GM12878 (cell line): ENCODE measurements around the gene PTPN2. TPM values are rescaled to one million over a fixed set of nuclear protein-coding genes. Genes with fewer than 3 reads are reported as not detected.

Experiments
- ATAC-seq: fragments of 200-7000 bp; cut with Tn5 transposase; 3 replicates; pipeline ENCODE4 v1.9.1; 2020; ENCODE audit warnings: mild to moderate bottlenecking, moderate library complexity
- BruUV-seq: library from RNA; stranded (reverse); fragments of 400-500 nt; replicated peaks from 2 replicates; lab custom pipeline; 2021; lab: Mats Ljungman, UMichigan
- CTCF ChIA-PET: fragments of 300-600 bp; sonication (Branson Sonifier 250); formaldehyde crosslinking; extraction: SDS; loops from one replicate; lab custom pipeline; 2021; ENCODE audit warnings: inconsistent platforms; lab: Yijun Ruan, JAX
- POLR2A ChIA-PET: fragments of 350-600 bp; formaldehyde crosslinking; extraction: SDS; loops from one replicate; lab custom pipeline; 2021; ENCODE audit warnings: inconsistent platforms; lab: Charles Lee
- RAD21 ChIA-PET: fragments of 300-600 bp; sonication (Branson Sonifier 250); formaldehyde crosslinking; loops from one replicate; lab custom pipeline; 2023; ENCODE audit warnings: antibody characterized with exemption; ENCODE audit not compliant: unreplicated experiment; lab: Charles Lee
- SMC1A ChIA-PET: fragments of 300-600 bp; sonication (Branson Sonifier 250); formaldehyde crosslinking; loops from one replicate; lab custom pipeline; 2023; ENCODE audit not compliant: unreplicated experiment, uncharacterized antibody; lab: Charles Lee
- DNase-seq: peaks from one replicate; pipeline ENCODE4 v3.0.0-alpha.2; 2011; ENCODE audit warnings: low read depth, low spot score
- FAIRE-seq: peaks from 3 replicates; lab custom pipeline; 2011; peaks lifted over from hg19 to GRCh38; lab: Jason Lieb, UNC
- H2AFZ ChIP-seq: 2 replicates; pipeline ENCODE4 v1.6.0; 2011; ENCODE audit warnings: low read depth, low read length, control low read depth; ENCODE audit not compliant: control insufficient read depth
- H3K27ac ChIP-seq: 2 replicates; pipeline ENCODE4 v1.5.1; 2011; ENCODE audit warnings: control low read depth; ENCODE audit not compliant: control insufficient read depth, insufficient read depth
- H3K27me3 ChIP-seq, 2 experiments: replicated peaks in 1 of 2; 2 replicates each; pipeline versions ENCODE4 v1.6.0 to v1.6.1; 2011; ENCODE audit warnings: low read length in 1 of 2; ENCODE audit not compliant: control insufficient read depth in 2 of 2, insufficient read depth in 2 of 2
- H3K36me3 ChIP-seq, 2 experiments: 2 replicates each; pipeline ENCODE4 v1.5.1; 2011; ENCODE audit warnings: low read length in 1 of 2; ENCODE audit not compliant: control insufficient read depth in 2 of 2, insufficient read depth in 2 of 2
- H3K4me1 ChIP-seq: 2 replicates; pipeline ENCODE4 v1.6.1; 2011; ENCODE audit warnings: mild to moderate bottlenecking, low read length, moderate library complexity, mixed read lengths; ENCODE audit not compliant: control insufficient read depth, insufficient read depth
- H3K4me2 ChIP-seq: 2 replicates; pipeline ENCODE4 v1.6.0; 2011; ENCODE audit warnings: control low read depth; ENCODE audit not compliant: control insufficient read depth, insufficient read depth
- H3K4me3 ChIP-seq: fragments of 200-600 bp; sonication (generic); 2 replicates; pipeline ENCODE4 v1.5.1; 2016
- H3K79me2 ChIP-seq: 2 replicates; pipeline ENCODE4 v1.6.0; 2011; ENCODE audit warnings: low read length; ENCODE audit not compliant: control insufficient read depth, insufficient read depth
- H3K9ac ChIP-seq: 2 replicates; pipeline ENCODE4 v1.8.0; 2011; ENCODE audit warnings: low read length, control low read depth, mixed read lengths; ENCODE audit not compliant: control insufficient read depth, insufficient read depth
- H3K9me3 ChIP-seq: replicated peaks from 3 replicates; pipeline ENCODE4 v1.5.1; 2011; ENCODE audit warnings: mild to moderate bottlenecking, low read length; ENCODE audit not compliant: control insufficient read depth, insufficient read depth
- H4K20me1 ChIP-seq: 2 replicates; pipeline ENCODE4 v1.6.0; 2011; ENCODE audit not compliant: control insufficient read depth, insufficient read depth
- ATF3 ChIP-seq: IDR thresholded peaks from 2 replicates; pipeline ENCODE4 v1.6.1; 2011; ENCODE audit warnings: low read depth, mild to moderate bottlenecking, low read length, moderate library complexity, borderline replicate concordance; ENCODE audit errors: extremely low read depth
- BRCA1 ChIP-seq: IDR thresholded peaks from 2 replicates; pipeline ENCODE4 v1.6.1; 2011; ENCODE audit warnings: low read depth, low read length, improper control_type of control experiment
- CHD1 ChIP-seq: IDR thresholded peaks from 2 replicates; pipeline ENCODE4 v1.6.1; 2012; ENCODE audit warnings: low read depth, low read length, improper control_type of control experiment
- DPF2 ChIP-seq: fragments of 450-650 bp; IDR thresholded peaks from 2 replicates; pipeline ENCODE4 v1.6.1; 2017; ENCODE audit warnings: mild to moderate bottlenecking
- EED ChIP-seq: sonication (generic); IDR thresholded peaks from 2 replicates; pipeline ENCODE4 v1.6.1; 2016; ENCODE audit warnings: antibody characterized with exemption, low read depth
- EP300 ChIP-seq, 2 experiments: fragments of 150-350 bp in 1 of 2; IDR thresholded peaks; 2 replicates each; pipeline ENCODE4 v1.6.1; 2011 to 2012; ENCODE audit warnings: low read depth in 2 of 2, low read length in 2 of 2, borderline replicate concordance in 1 of 2, improper control_type of control experiment in 1 of 2, inconsistent platforms in 1 of 2; ENCODE audit not compliant: control insufficient read depth in 1 of 2
- MXI1 ChIP-seq: fragments of 150-350 bp; IDR thresholded peaks from 2 replicates; pipeline ENCODE4 v1.6.1; 2011; ENCODE audit warnings: low read depth, mild to moderate bottlenecking, inconsistent platforms, low read length, improper control_type of control experiment
- MYC ChIP-seq: IDR thresholded peaks from 2 replicates; pipeline ENCODE4 v1.6.1; 2011; ENCODE audit warnings: mild to moderate bottlenecking, low read length, moderate library complexity, inconsistent platforms; ENCODE audit not compliant: insufficient read depth, insufficient replicate concordance, insufficient read length, severe bottlenecking
- NFYA ChIP-seq: IDR thresholded peaks from 2 replicates; pipeline ENCODE4 v1.6.1; 2011; ENCODE audit warnings: low read depth, mild to moderate bottlenecking, low read length, improper control_type of control experiment, borderline replicate concordance
- NFYB ChIP-seq: IDR thresholded peaks from 2 replicates; pipeline ENCODE4 v1.6.1; 2011; ENCODE audit warnings: low read depth, mild to moderate bottlenecking, low read length, improper control_type of control experiment, moderate library complexity; ENCODE audit not compliant: insufficient read depth
- NKRF ChIP-seq: fragments of 450-650 bp; conservative IDR thresholded peaks from 2 replicates; pipeline ENCODE4 v1.6.1; 2017; ENCODE audit warnings: mild to moderate bottlenecking, moderate library complexity
- NR2C2 ChIP-seq: IDR thresholded peaks from 2 replicates; pipeline ENCODE4 v1.6.1; 2011; ENCODE audit warnings: borderline replicate concordance, low read depth; ENCODE audit not compliant: control insufficient read depth, insufficient read length
- PML ChIP-seq: IDR thresholded peaks from 2 replicates; pipeline ENCODE4 v1.6.1; 2012; ENCODE audit warnings: low read length, inconsistent platforms
- SIX5 ChIP-seq: IDR thresholded peaks from 2 replicates; pipeline ENCODE4 v1.6.1; 2011; ENCODE audit warnings: mild to moderate bottlenecking, low read depth, low read length, moderate library complexity; ENCODE audit not compliant: severe bottlenecking
- WGBS: methylation state at CpG from one replicate; pipeline ENCODE4 v1.1.6; 2016; ENCODE audit warnings: low lambda C conversion rate; ENCODE audit not compliant: insufficient replicate concordance, insufficient coverage; ENCODE audit errors: missing lambda C conversion rate; 5-methylcytosine and 5-hydroxymethylcytosine counted together
- in situ Hi-C: fragments of 300-500 bp; cut with MboI; formaldehyde crosslinking; loops from 9 replicates; pipeline ENCODE4 v1.14.3; 2018; ENCODE audit warnings: mixed read lengths
- intact Hi-C: fragments of 100-400 bp; cut with micrococcal nuclease; formaldehyde crosslinking; loops from one replicate; pipeline ENCODE4 v1.14.2; 2022; ENCODE audit not compliant: unreplicated experiment
- polyA plus RNA-seq, 11 experiments: library from polyadenylated mRNA; depleted of rRNA in 4 of 11; unstranded in 6 of 11; stranded (reverse) in 5 of 11; fragments of >200 nt; fragmentation: Nextera tagmentation in 4 of 11; fragmentation: Illumina TruSeq in 1 of 11; extraction: Ambion mirVana in 4 of 11; extraction: Trizol in 1 of 11; gene quantifications; 1 replicate in 1 of 11; 2 replicates in 10 of 11; pipeline versions ENCODE4 v1.2.1 to v1.2.3, GENCODE V29; 2011 to 2016; ENCODE audit warnings: inconsistent platforms in 2 of 11, missing spikeins in 2 of 11, low read depth in 1 of 11
- total RNA-seq, 4 experiments: library from RNA; depleted of rRNA in 3 of 4; stranded (reverse); fragments of >200 nt in 3 of 4; fragmentation: Illumina TruSeq in 1 of 4; extraction: Trizol in 1 of 4; gene quantifications; 2 replicates each; pipeline versions ENCODE4 v1.2.1 to v1.2.3, GENCODE V29; 2013 to 2021

PTPN2 gene
- total and polyA plus RNA-seq, 10 of the 15 experiments (the other 5 are each of a cell fraction or from before 2014, with no cell fraction given): 46.5 to 86.7 (median 64.6) TPM

GRCh38 chr18:12802538-12802937 lies 81.5 kb downstream of the PTPN2 start:
- ATAC-seq (no peak), DNase-seq (no peak), FAIRE-seq (no peak)
- peaks cover 0 to 3% of the 10 kb centered on the region in 2 experiments; a peak in 3 of 4 replicates for H3K36me3 ChIP-seq
- ChIA-PET POLR2A (interaction anchor here (1.5 kb wide), 1 partner anchor 81 kb away, joined by 6 read pairs; the partner anchor contains the start of gene PTPN2), CTCF (interaction anchor here (0.9 to 1.1 kb wide), 3 partner anchors 38 to 88 kb away, joined by 3 read pairs; no protein-coding TSS in a partner anchor), RAD21 (interaction anchor here (0.8 to 1.3 kb wide), 5 partner anchors 9 to 78 kb away, joined by 3 to 4 read pairs (median 3); no protein-coding TSS in a partner anchor), SMC1A (interaction anchor here (0.8 to 2.8 kb wide), 9 partner anchors 14 to 88 kb away, joined by 3 to 13 read pairs (median 4); partner anchors contain the start of gene PTPN2)
- intact Hi-C loops (loop anchor here (2.0 kb wide), 1 partner anchor 36 kb away; no protein-coding TSS in a partner anchor), in situ Hi-C loops (no loop called here)
- peaks cover 14% of the 10 kb centered on the region for H3K4me1 ChIP-seq
- peak overlapping the region; percentile 27; the same call in 1 of the 2 replicates for H3K4me2 ChIP-seq
- H3K9ac ChIP-seq: no peak overlapping the region
- no peaks in the 10 kb centered on the region for H3K27me3 ChIP-seq
- H3K79me2 ChIP-seq: peaks cover 2% of the 10 kb centered on the region
- BruUV-seq: no TSS peak
- H3K4me3 ChIP-seq: no peak overlapping the region
- H3K9me3 ChIP-seq: no peaks in the 10 kb centered on the region; the same call in 1 of the 3 replicates
- no peaks in the 10 kb centered on the region for H4K20me1 ChIP-seq
- no peak overlapping the region for H2AFZ ChIP-seq
- no peak for TF ChIP-seq NFYA
- no peak for TF ChIP-seq EP300 (IDR thresholded peaks at IDR 0.05; ENCODE audit: borderline replicate concordance in 1 of 2, control insufficient read depth in 1 of 2, low read depth in 2 of 2, low read length in 2 of 2)
- no peak for TF ChIP-seq BRCA1
- H3K27ac ChIP-seq: peak overlapping the region; percentile 39; the same call in 1 of the 2 replicates
- WGBS: 100% methylated on average over 1 of the region's 1 CpG

GRCh38 chr18:12796448-12796847 lies 87.6 kb downstream of the PTPN2 start:
- in situ Hi-C loops (no loop called here), intact Hi-C loops (no loop called here)
- Histone ChIP-seq H3K27me3 (no peaks in the 10 kb centered on the region), H3K79me2 (no peaks in the 10 kb centered on the region), H3K9me3 (no peaks in the 10 kb centered on the region), H2AFZ (no peak overlapping the region), H4K20me1 (no peaks in the 10 kb centered on the region), H3K4me3 (no peak overlapping the region), H3K36me3 (peaks cover 0 to 6% of the 10 kb centered on the region in 2 experiments; a peak in 3 of 4 replicates), H3K9ac (no peak overlapping the region), H3K4me1 (no peaks in the 10 kb centered on the region), H3K27ac (no peak overlapping the region), H3K4me2 (no peak overlapping the region)
- ChIA-PET RAD21 (no interaction called here), SMC1A (interaction anchor here (1.0 to 1.2 kb wide), 3 partner anchors 17 to 96 kb away, joined by 3 to 4 read pairs (median 3); no protein-coding TSS in a partner anchor), CTCF (interaction anchor here (0.6 to 1.6 kb wide), 2 partner anchors 54 to 69 kb away, joined by 3 to 4 read pairs; no protein-coding TSS in a partner anchor), POLR2A (no interaction called here)
- WGBS: 79% methylated on average over 3 of the region's 3 CpGs
- no peak for DNase-seq
- no peak for FAIRE-seq
- ATAC-seq: no peak
- no TSS peak for BruUV-seq
- no peak for TF ChIP-seq NFYB
- no peak for TF ChIP-seq NR2C2
- TF ChIP-seq MYC: no peak
- no peak for TF ChIP-seq CHD1
- no peak for TF ChIP-seq PML
- TF ChIP-seq MXI1: no peak
- no peak for TF ChIP-seq SIX5
- no peak for TF ChIP-seq DPF2
- TF ChIP-seq NKRF: no peak
- TF ChIP-seq EED: no peak
- TF ChIP-seq ATF3: no peak
